AG09319 (cell line): Measurements from ENCODE around the gene ABCD4.
A peak's percentile ranks its signal among the peaks of the same experiment; 100 is the strongest.
"Not testable (repeated sequence)": the region's sequence is repeated elsewhere in the genome, so short reads cannot be mapped to it uniquely, and the experiment has no call there.

Experiments
- DNase-seq: peaks from one replicate; pipeline ENCODE4 v3.0.0-alpha.2; 2010; ENCODE audit warnings: low read depth; ENCODE audit errors: extremely low read depth
- TF ChIP-seq, protein P1 (sequence below): IDR thresholded peaks from 2 replicates; pipeline ENCODE4 v1.5.1; 2011; ENCODE audit warnings: low read depth, mild to moderate bottlenecking, inconsistent platforms, low read length, moderate library complexity

The ABCD4 gene

DNA sequence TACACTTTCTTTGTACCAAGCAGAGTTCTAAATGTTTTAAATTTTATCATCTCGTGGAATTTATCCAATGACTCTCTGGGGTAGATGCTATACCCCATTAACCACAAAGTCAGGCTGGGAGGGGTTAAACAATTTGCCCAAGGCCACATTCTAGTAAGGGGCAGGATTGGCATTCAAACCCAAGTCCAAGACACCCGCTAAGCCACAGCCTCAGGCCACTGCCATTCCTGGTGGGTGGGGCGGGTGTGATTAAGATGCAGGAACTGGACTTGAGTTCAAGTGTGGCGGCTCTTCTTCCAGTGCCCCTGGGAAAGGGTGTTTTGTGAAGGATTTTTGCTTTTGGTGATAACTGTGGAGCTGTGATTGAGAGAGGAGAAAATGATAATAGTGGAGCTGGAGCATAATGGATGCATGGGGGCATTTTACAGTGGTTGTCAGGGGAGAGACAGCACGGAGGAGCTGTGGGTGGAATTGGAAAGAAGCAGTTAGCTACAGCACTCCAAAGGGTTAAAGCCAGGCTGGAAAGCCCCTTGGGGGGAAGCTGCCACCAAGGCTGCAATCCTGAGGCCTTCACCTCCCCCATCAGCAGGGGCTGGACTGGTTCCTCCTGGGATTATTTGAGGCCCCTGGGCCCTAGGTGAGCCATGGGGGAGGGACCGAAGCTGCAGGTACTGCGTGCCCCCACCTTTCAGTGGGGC, 44.5 kb upstream of the ABCD4 start:
- no peak for DNase-seq
- TF ChIP-seq, protein P1, sequence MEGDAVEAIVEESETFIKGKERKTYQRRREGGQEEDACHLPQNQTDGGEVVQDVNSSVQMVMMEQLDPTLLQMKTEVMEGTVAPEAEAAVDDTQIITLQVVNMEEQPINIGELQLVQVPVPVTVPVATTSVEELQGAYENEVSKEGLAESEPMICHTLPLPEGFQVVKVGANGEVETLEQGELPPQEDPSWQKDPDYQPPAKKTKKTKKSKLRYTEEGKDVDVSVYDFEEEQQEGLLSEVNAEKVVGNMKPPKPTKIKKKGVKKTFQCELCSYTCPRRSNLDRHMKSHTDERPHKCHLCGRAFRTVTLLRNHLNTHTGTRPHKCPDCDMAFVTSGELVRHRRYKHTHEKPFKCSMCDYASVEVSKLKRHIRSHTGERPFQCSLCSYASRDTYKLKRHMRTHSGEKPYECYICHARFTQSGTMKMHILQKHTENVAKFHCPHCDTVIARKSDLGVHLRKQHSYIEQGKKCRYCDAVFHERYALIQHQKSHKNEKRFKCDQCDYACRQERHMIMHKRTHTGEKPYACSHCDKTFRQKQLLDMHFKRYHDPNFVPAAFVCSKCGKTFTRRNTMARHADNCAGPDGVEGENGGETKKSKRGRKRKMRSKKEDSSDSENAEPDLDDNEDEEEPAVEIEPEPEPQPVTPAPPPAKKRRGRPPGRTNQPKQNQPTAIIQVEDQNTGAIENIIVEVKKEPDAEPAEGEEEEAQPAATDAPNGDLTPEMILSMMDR: no peak

DNA sequence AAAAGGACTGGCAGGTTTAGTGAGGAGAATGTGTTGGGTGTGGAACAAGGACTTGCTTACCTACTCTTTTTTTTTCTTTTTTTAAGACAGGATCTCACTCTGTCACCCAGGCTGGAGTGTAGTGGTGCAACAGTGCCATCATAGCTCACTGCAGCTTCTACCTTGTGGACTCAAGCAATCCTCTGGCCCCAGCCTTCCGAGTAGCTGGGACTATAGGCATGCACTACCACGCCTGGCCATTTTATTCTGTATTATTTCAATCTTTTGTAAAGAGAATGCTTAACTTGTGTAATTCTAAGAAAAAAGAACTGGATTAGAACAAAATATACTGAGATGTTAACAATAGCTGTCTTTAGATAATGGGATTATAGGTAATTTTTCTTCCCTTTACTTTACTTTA, 43.6 kb upstream of the ABCD4 start:
- no peak for DNase-seq
- TF ChIP-seq, protein P1: no peak

DNA sequence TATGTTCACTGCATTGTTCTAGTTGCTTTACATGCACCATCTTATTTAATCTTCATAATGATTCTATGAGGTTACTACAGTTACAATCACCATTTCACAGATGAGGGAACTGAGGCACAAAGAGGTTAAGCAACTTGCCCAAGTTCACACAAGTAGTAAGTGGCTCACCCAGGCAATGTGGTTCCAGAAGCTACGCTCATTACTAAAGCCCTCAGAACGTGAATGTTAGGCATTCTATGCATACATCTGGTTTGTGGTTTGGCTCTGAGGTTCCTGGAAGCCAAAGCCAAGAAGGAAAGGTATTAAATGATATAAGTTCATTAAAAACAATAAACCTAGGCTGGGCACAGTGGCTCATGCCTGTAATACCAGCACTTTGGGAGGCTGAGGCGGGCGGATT, 31.2 kb upstream of the ABCD4 start:
- TF ChIP-seq, protein P1: no peak
- peak; percentile 50 for DNase-seq

DNA sequence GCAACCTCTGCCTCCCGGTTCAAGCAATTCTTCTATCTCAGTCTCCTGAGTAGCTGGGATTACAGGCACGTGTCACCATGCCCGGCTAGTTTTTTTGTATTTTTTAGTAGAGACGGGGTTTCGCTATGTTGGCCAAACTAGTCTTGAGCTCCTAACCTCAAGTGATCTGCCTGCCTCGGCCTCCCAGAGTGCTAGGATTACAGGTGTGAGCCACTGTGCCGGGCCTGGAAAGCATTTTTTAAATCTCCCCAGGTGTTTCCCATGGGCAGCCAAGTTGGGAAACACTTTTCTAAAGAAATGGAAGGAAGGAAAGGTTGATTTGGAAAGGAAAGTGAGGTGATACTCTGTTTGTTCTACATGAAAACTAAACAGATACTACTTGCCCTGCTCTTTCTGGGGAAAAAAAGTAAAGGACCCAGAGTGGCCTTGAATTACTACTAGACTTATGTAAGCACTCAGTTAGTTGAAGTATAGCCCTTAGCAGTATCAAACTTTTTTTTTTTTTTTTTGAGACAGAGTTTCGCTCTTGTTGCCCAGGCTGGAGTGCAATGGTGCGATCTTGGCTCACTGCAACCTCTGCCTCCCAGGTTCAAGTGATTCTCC, 27.3 kb upstream of the ABCD4 start:
- DNase-seq: not testable (repeated sequence)

DNA sequence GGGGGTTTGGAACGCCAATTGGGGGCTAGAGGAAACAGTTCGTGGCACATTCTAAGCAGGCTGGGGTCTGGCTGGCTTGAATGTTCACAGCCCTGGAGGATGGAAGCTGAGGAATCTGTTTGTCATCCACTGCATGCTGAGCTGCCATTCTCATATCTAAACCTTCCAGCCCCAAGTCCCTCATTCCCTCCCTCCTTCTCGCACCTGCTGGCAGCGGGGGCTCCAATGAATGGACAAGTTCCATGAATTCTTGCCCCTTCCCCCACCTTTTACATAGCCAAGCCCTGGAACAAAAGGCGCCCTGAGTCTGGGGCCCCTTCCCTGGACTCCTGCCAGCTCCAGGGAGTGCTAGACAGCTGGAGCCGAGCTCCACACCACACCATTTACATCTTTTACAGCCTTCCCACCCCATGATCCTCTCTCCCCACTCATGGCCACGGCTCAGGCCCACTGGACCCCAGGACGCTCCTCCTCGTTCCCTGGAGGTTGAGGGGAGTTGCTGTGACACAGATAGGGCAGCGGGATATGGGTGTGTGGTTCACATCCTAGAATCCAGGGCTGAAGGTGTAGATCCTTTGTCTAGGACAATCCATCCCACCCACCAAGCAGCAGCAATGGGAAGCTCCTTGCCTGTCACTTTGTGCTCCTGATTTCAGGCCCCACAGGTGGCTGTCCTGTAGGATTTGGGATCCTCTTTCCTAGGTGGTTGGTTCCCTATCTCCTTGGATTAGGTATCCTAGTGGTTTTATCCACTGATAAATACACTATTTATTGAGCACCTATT, 23.8 kb upstream of the ABCD4 start:
- no peak for DNase-seq
- TF ChIP-seq, protein P1: no peak

DNA sequence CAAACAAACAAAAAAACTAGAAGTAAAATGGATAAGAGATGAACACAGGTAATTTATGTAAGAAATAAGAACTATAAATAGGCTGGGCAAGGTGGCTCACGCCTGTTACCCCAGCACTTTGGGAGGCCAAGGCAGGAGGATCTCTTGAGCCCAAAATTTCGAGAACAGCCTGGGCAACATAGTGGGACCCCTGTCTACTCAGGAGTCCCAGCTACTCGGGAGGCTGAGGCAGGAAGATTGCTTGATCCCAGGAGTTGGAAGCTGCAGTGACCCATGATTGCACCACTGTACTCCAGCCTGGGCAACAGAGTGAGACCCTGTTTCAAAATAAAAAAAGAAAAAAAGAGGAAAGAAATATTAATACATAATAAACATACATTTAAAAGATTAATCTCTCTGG, 22.7 kb upstream of the ABCD4 start:
- DNase-seq: no peak
- TF ChIP-seq, protein P1: no peak

DNA sequence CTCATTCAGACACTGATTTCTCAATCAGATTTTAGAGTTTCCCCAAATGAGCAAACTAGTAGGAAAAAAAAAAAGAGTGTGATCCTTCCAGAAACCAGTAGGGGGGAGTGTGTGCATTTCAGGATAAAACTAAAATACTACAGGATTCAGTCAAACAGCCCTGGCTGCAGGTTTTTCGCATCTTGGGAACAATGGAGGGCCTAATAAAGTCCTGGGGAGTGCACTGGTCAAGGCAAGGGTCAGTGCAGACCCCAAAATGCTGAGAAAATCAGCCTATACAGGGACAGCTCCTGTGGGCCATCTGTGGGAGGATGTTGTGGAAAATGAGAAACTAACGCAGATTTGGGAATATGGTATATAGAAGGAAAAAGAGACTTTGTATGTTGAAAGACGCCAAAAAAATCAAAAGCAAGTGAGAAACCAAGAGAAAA, 22.2 kb upstream of the ABCD4 start:
- DNase-seq: no peak

More for the DNA sequence above, 22.2 kb upstream of the ABCD4 start:
- TF ChIP-seq, protein P1: peak; percentile 76
